Left renal pelvis (tissue), 4 donors: Measurements from ENCODE around the gene RBBP8. TPM values are rescaled to one million over a fixed set of nuclear protein-coding genes. Genes with fewer than 3 reads are reported as not detected.
"Not testable (repeated sequence)": the region's sequence is repeated elsewhere in the genome, so short reads cannot be mapped to it uniquely, and the experiment has no call there.

Source experiments
- DNase-seq, 4 donors: peaks; one replicate each; pipeline ENCODE4 v3.0.0-alpha.2; 2013; ENCODE audit warnings: low read depth in 4 of 4, low spot score in 3 of 4
- polyA plus RNA-seq, 4 donors: library from polyadenylated mRNA; unstranded; fragments of 120-200 nt; gene quantifications; one replicate each; pipeline ENCODE4 v1.2.1, GENCODE V29; 2013; ENCODE audit not compliant: insufficient read length in 4 of 4

Gene RBBP8
- polyA plus RNA-seq, 4 donors, result 18.1 to 69.6 (median 52.5) TPM

GRCh38 chr18:22939649-22940048 lies 6.5 kb downstream of the RBBP8 start:
- no peak for DNase-seq

- DNase-seq, result no peak
Measured at GRCh38 chr18:22943847-22944246, 10.7 kb downstream of the RBBP8 start.

GRCh38 chr18:22946217-22946616 lies 13.1 kb downstream of the RBBP8 start:
- DNase-seq, result no peak

- no peak for DNase-seq
Measured at GRCh38 chr18:22946846-22947245, 13.7 kb downstream of the RBBP8 start.

GRCh38 chr18:22951823-22952222 lies 18.7 kb downstream of the RBBP8 start:
- no peak for DNase-seq

- DNase-seq, result no peak
Measured at GRCh38 chr18:22952525-22952924, 19.4 kb downstream of the RBBP8 start.

- not testable (repeated sequence) for DNase-seq
Measured at GRCh38 chr18:22953982-22954381, 20.9 kb downstream of the RBBP8 start.

GRCh38 chr18:22956226-22956625 lies 23.1 kb downstream of the RBBP8 start:
- DNase-seq, result no peak

GRCh38 chr18:22961156-22961555 lies 28.0 kb downstream of the RBBP8 start:
- DNase-seq, result no peak

GRCh38 chr18:22962004-22962403 lies 28.9 kb downstream of the RBBP8 start:
- no peak for DNase-seq

GRCh38 chr18:22964116-22964515 lies 31.0 kb downstream of the RBBP8 start:
- DNase-seq, result no peak

- DNase-seq, result no peak
Measured at GRCh38 chr18:22964722-22965121, 31.6 kb downstream of the RBBP8 start.

- DNase-seq, result no peak
Measured at GRCh38 chr18:22971038-22971437, 37.9 kb downstream of the RBBP8 start.

- no peak for DNase-seq
Measured at GRCh38 chr18:22974001-22974400, 40.9 kb downstream of the RBBP8 start.

- no peak for DNase-seq
Measured at GRCh38 chr18:22974707-22975106, 41.6 kb downstream of the RBBP8 start.

GRCh38 chr18:22975508-22975907 lies 42.4 kb downstream of the RBBP8 start:
- DNase-seq, result no peak

- DNase-seq, result no peak
Measured at GRCh38 chr18:22977847-22978701, 44.9 kb downstream of the RBBP8 start.

- no peak for DNase-seq
Measured at GRCh38 chr18:22980394-22980793, 47.3 kb downstream of the RBBP8 start.

- no peak for DNase-seq
Measured at GRCh38 chr18:22981274-22982133, 48.4 kb downstream of the RBBP8 start.

GRCh38 chr18:22983175-22983574 lies 50.0 kb downstream of the RBBP8 start:
- no peak for DNase-seq

- DNase-seq, result no peak
Measured at GRCh38 chr18:22985250-22985649, 52.1 kb downstream of the RBBP8 start.
